Calu3 (cell line): ENCODE measurements around the gene ATF7IP2. TPM values are rescaled to one million over a fixed set of nuclear protein-coding genes. Genes with fewer than 3 reads are reported as not detected.

Experiments used
- BruUV-seq: library from RNA; stranded (reverse); fragments of 400-500 nt; replicated peaks from 2 replicates; lab custom pipeline; 2021; lab: Mats Ljungman, UMichigan
- CTCF ChIA-PET: fragments of 300-600 bp; sonication (Branson Sonifier 250); formaldehyde crosslinking; loops from one replicate; lab custom pipeline; 2022; ENCODE audit warnings: antibody characterized with exemption; lab: Charles Lee
- DNase-seq: peaks from one replicate; pipeline ENCODE4 v3.0.0; 2022
- H3K27ac Mint-ChIP-seq: one replicate; pipeline ENCODE4 v1.8.0; 2022; ENCODE audit warnings: mixed read lengths; ENCODE audit not compliant: unreplicated experiment
- H3K27me3 Mint-ChIP-seq: one replicate; pipeline ENCODE4 v1.8.0; 2022; ENCODE audit warnings: mixed read lengths; ENCODE audit not compliant: unreplicated experiment
- H3K36me3 Mint-ChIP-seq: one replicate; pipeline ENCODE4 v1.8.0; 2022; ENCODE audit warnings: mild to moderate bottlenecking, moderate library complexity, mixed read lengths; ENCODE audit not compliant: insufficient read depth, unreplicated experiment
- H3K4me1 Mint-ChIP-seq: one replicate; pipeline ENCODE4 v1.8.0; 2022; ENCODE audit warnings: mild to moderate bottlenecking, low read depth, mixed read lengths; ENCODE audit not compliant: unreplicated experiment
- H3K4me3 Mint-ChIP-seq: one replicate; pipeline ENCODE4 v1.8.0; 2022; ENCODE audit warnings: mild to moderate bottlenecking, low read depth, moderate library complexity, mixed read lengths; ENCODE audit not compliant: unreplicated experiment
- H3K9me3 Mint-ChIP-seq: one replicate; pipeline ENCODE4 v1.8.0; 2022; ENCODE audit warnings: low read depth, mixed read lengths; ENCODE audit not compliant: unreplicated experiment
- intact Hi-C: fragments of 100-400 bp; cut with micrococcal nuclease; formaldehyde crosslinking; loops from one replicate; pipeline ENCODE4 v1.10.0; 2022; ENCODE audit not compliant: unreplicated experiment
- total RNA-seq: library from RNA; stranded (reverse); gene quantifications from 2 replicates; pipeline ENCODE4 v1.2.3, GENCODE V29; 2022
- TF ChIP-seq, protein P1 (sequence below): fragments of 200-600 bp; IDR thresholded peaks from one replicate; pipeline ENCODE4 v1.8.0; 2022; ENCODE audit warnings: antibody characterized with exemption; ENCODE audit not compliant: unreplicated experiment

ATF7IP2 gene
- total RNA-seq, 1 experiment from 2014 or later: 29.7 TPM

DNA sequence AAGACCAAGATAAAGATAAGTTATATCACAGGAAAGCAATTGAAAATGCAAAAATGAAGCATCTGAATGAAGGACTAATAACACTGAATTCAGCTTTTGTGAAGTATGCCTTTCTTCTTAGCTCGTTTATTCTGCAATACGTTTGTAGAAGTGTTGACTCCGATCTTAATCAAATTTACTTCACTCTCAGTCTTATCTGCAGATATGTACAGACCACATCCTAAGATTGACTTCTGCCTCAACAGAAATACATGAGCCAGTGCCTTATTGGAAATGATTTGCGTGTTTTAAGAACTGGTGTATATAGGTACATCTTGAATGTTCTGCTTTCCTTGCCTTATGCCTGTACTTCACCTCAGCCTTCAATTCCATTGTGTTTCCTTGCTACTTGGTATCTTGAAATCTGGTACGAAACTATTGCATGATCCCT lies 1.3 kb downstream of the ATF7IP2 start:
- CTCF ChIA-PET: interaction anchor here (0.6 kb wide), 1 partner anchor 75 kb away, joined by 3 read pairs; no protein-coding TSS in a partner anchor
- BruUV-seq: no TSS peak
- intact Hi-C loops: loop anchor here (5.0 kb wide), 1 partner anchor 60 kb away; no protein-coding TSS in a partner anchor

DNA sequence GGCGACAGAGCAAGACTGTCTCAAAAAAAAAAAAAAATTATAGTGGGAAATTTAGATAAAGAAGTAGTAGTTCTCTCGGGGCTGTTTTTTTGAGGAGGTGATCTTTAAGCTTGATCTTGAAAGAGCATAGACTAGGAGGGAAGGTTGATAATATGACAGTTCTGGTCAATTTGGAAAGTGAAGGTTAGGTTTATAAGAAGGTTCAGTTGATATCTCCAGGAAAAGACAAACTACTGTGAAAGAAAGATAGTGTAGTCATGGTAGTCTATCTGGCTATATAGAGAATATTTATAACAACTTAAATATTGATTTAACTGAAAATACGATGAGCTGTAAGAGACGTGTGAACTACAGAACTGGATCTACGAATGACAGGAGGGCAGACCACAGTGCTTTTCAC lies 3.1 kb downstream of the ATF7IP2 start:
- DNase-seq: no peak
- Mint-ChIP-seq H3K4me3 (no peak overlapping the region), H3K27ac (no peak overlapping the region), H3K36me3 (peaks cover 38% of the 10 kb centered on the region), H3K9me3 (no peaks in the 10 kb centered on the region), H3K4me1 (no peaks in the 10 kb centered on the region), H3K27me3 (no peaks in the 10 kb centered on the region)
- no TSS peak for BruUV-seq
- TF ChIP-seq, protein P1, sequence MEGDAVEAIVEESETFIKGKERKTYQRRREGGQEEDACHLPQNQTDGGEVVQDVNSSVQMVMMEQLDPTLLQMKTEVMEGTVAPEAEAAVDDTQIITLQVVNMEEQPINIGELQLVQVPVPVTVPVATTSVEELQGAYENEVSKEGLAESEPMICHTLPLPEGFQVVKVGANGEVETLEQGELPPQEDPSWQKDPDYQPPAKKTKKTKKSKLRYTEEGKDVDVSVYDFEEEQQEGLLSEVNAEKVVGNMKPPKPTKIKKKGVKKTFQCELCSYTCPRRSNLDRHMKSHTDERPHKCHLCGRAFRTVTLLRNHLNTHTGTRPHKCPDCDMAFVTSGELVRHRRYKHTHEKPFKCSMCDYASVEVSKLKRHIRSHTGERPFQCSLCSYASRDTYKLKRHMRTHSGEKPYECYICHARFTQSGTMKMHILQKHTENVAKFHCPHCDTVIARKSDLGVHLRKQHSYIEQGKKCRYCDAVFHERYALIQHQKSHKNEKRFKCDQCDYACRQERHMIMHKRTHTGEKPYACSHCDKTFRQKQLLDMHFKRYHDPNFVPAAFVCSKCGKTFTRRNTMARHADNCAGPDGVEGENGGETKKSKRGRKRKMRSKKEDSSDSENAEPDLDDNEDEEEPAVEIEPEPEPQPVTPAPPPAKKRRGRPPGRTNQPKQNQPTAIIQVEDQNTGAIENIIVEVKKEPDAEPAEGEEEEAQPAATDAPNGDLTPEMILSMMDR: no peak
- CTCF ChIA-PET: interaction anchor here (0.7 kb wide), 1 partner anchor 55 kb away, joined by 3 read pairs; no protein-coding TSS in a partner anchor
- intact Hi-C loops: loop anchor here (5.0 kb wide), 1 partner anchor 62 kb away; no protein-coding TSS in a partner anchor

More for the DNA sequence above, 1.3 kb downstream of the ATF7IP2 start:
- H3K9me3 Mint-ChIP-seq: no peaks in the 10 kb centered on the region
- peak overlapping the region; percentile 91 for H3K27ac Mint-ChIP-seq
- TF ChIP-seq, protein P1: no peak
- H3K27me3 Mint-ChIP-seq: no peaks in the 10 kb centered on the region
- peaks cover 7% of the 10 kb centered on the region for H3K4me1 Mint-ChIP-seq
- DNase-seq: no peak
- peaks cover 38% of the 10 kb centered on the region for H3K36me3 Mint-ChIP-seq
- peak overlapping the region; percentile 97 for H3K4me3 Mint-ChIP-seq

DNA sequence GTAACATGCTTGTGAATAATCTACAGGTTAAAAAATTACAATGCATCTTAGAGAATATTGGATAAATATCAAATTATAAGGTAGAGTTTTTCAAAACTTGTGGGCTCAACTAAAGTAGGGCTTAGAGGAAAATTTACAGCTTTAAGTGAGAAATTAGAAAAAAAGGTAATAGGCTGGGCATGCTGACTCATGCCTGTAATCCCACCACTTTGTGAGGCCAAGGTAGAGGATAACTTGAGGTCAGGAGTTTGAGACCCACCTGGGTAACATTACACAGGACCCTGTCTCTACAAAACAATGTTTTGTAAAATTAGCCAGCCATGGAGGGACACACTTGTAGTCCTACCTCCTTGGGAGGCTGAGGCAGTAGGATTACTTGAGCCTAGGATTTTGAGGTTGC lies 4.5 kb downstream of the ATF7IP2 start:
- CTCF ChIA-PET: no interaction called here
- no TSS peak for BruUV-seq
- Mint-ChIP-seq H3K4me1 (no peaks in the 10 kb centered on the region), H3K36me3 (peaks cover 35% of the 10 kb centered on the region), H3K4me3 (no peak overlapping the region), H3K27ac (no peak overlapping the region), H3K27me3 (no peaks in the 10 kb centered on the region), H3K9me3 (no peaks in the 10 kb centered on the region)
- no peak for DNase-seq
- TF ChIP-seq, protein P1: no peak
- intact Hi-C loops: loop anchor here (2.0 kb wide), 1 partner anchor 134 kb away; no protein-coding TSS in a partner anchor

DNA sequence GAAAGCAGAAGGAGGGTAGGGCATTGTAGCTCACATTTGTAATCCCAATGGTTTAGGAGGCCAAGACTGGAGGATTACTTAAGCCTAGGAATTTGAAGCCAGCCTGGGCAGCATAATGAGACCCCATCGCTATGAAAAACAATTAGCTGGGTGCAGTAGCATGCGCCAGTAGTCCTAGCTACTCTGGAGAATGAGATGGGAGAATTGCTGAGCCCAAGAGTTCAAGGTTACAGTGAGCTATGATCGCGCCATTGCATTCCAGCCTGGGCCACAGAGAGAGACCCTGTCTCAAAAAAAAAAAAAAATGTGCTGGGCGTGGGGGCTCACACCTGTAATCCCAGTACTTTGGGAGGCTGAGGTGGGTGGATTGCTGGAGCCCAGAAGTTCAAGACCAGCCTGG lies 5.0 kb downstream of the ATF7IP2 start:
- no peak overlapping the region for H3K4me3 Mint-ChIP-seq
- H3K27me3 Mint-ChIP-seq: no peaks in the 10 kb centered on the region
- H3K9me3 Mint-ChIP-seq: no peaks in the 10 kb centered on the region
- BruUV-seq: no TSS peak
- no peaks in the 10 kb centered on the region for H3K4me1 Mint-ChIP-seq
- peaks cover 29% of the 10 kb centered on the region for H3K36me3 Mint-ChIP-seq
- intact Hi-C loops: loop anchor here (2.0 kb wide), 1 partner anchor 134 kb away; no protein-coding TSS in a partner anchor
- no peak overlapping the region for H3K27ac Mint-ChIP-seq
- TF ChIP-seq, protein P1: no peak
- DNase-seq: no peak
- CTCF ChIA-PET: no interaction called here
